DOHH2 (cell line): ENCODE measurements around the gene PLEKHJ1.

Source experiments
- H3F3A ChIP-seq: fragments of 200-600 bp; sonication (generic), shearing (Covaris generic); 2 replicates; pipeline ENCODE4 v1.6.0; 2016; ENCODE audit warnings: antibody characterized with exemption, mild to moderate bottlenecking; ENCODE audit not compliant: control insufficient read depth, insufficient read depth
- H3K27ac ChIP-seq: fragments of 200-600 bp; sonication (generic); 2 replicates; pipeline ENCODE4 v1.5.1; 2014; ENCODE audit warnings: low read depth, mild to moderate bottlenecking, low read length, moderate library complexity
- H3K27me3 ChIP-seq: fragments of 200-600 bp; sonication (generic); 2 replicates; pipeline ENCODE4 v1.6.1; 2014; ENCODE audit warnings: mild to moderate bottlenecking, low read length, mixed read lengths; ENCODE audit not compliant: control insufficient read depth
- H3K36me3 ChIP-seq: fragments of 200-600 bp; sonication (generic); 2 replicates; pipeline ENCODE4 v1.6.1; 2014; ENCODE audit warnings: mild to moderate bottlenecking, low read length, moderate library complexity, mixed read lengths; ENCODE audit not compliant: control insufficient read depth
- H3K4me1 ChIP-seq: fragments of 200-600 bp; sonication (generic); 2 replicates; pipeline ENCODE4 v1.6.1; 2014; ENCODE audit warnings: mild to moderate bottlenecking, low read length, mixed read lengths; ENCODE audit not compliant: control insufficient read depth
- H3K4me2 ChIP-seq: fragments of 200-600 bp; sonication (generic); 2 replicates; pipeline ENCODE4 v1.6.0; 2014; ENCODE audit warnings: mild to moderate bottlenecking, low read length, moderate library complexity
- H3K4me3 ChIP-seq: fragments of 200-600 bp; sonication (generic); 2 replicates; pipeline ENCODE4 v1.5.1; 2014; ENCODE audit warnings: mild to moderate bottlenecking, low read length, mixed read lengths
- H3K79me2 ChIP-seq: fragments of 200-600 bp; sonication (generic); 2 replicates; pipeline ENCODE4 v1.6.1; 2014; ENCODE audit warnings: mild to moderate bottlenecking, low read length, mixed read lengths; ENCODE audit not compliant: control insufficient read depth
- H3K9me2 ChIP-seq: fragments of 200-600 bp; sonication (generic); replicated peaks from 2 replicates; pipeline ENCODE4 v1.6.1; 2014; ENCODE audit warnings: mild to moderate bottlenecking, low read length, mixed read lengths; ENCODE audit not compliant: control insufficient read depth
- H3K9me3 ChIP-seq: fragments of 200-600 bp; sonication (generic); 2 replicates; pipeline ENCODE4 v1.6.1; 2014; ENCODE audit warnings: antibody characterized with exemption, low read length, mixed read lengths; ENCODE audit not compliant: control insufficient read depth, insufficient read depth
- H4K20me1 ChIP-seq: fragments of 200-600 bp; sonication (generic); 2 replicates; pipeline ENCODE4 v1.6.0; 2014; ENCODE audit warnings: low read depth, mild to moderate bottlenecking, antibody characterized with exemption, low read length, moderate library complexity; ENCODE audit not compliant: control insufficient read depth, insufficient read depth
- CTCF ChIP-seq: fragments of 200-600 bp; sonication (generic); IDR thresholded peaks from one replicate; pipeline ENCODE4 v1.5.1; 2014; ENCODE audit warnings: antibody characterized with exemption, mild to moderate bottlenecking, low read depth, low read length; ENCODE audit not compliant: poor library complexity, severe bottlenecking
- EZH2phosphoT487 ChIP-seq: fragments of 200-600 bp; sonication (generic); IDR thresholded peaks from 2 replicates; pipeline ENCODE4 v1.6.1; 2017; ENCODE audit warnings: borderline replicate concordance, mild to moderate bottlenecking, antibody characterized with exemption, low read length, moderate library complexity, mixed read lengths

Gene PLEKHJ1

GRCh38 chr19:2187159-2187558, 49.0 kb downstream of the PLEKHJ1 start:
- H3K27ac ChIP-seq = peak overlapping the region; percentile 95
- peaks cover 12% of the 10 kb centered on the region for H3F3A ChIP-seq
- peaks cover 92% of the 10 kb centered on the region for H3K79me2 ChIP-seq
- TF ChIP-seq EZH2phosphoT487 (no peak), CTCF (no peak)
- H3K9me2 ChIP-seq = no peaks in the 10 kb centered on the region
- H4K20me1 ChIP-seq = no peaks in the 10 kb centered on the region
- no peaks in the 10 kb centered on the region for H3K27me3 ChIP-seq
- peak overlapping the region; percentile 22 for H3K4me3 ChIP-seq
- H3K9me3 ChIP-seq = peaks cover 3% of the 10 kb centered on the region; the same call in 1 of the 2 replicates
- peaks cover 31% of the 10 kb centered on the region for H3K4me1 ChIP-seq
- H3K36me3 ChIP-seq = peaks cover 81% of the 10 kb centered on the region
- peak overlapping the region; percentile 21; the same call in 1 of the 2 replicates for H3K4me2 ChIP-seq

DNA sequence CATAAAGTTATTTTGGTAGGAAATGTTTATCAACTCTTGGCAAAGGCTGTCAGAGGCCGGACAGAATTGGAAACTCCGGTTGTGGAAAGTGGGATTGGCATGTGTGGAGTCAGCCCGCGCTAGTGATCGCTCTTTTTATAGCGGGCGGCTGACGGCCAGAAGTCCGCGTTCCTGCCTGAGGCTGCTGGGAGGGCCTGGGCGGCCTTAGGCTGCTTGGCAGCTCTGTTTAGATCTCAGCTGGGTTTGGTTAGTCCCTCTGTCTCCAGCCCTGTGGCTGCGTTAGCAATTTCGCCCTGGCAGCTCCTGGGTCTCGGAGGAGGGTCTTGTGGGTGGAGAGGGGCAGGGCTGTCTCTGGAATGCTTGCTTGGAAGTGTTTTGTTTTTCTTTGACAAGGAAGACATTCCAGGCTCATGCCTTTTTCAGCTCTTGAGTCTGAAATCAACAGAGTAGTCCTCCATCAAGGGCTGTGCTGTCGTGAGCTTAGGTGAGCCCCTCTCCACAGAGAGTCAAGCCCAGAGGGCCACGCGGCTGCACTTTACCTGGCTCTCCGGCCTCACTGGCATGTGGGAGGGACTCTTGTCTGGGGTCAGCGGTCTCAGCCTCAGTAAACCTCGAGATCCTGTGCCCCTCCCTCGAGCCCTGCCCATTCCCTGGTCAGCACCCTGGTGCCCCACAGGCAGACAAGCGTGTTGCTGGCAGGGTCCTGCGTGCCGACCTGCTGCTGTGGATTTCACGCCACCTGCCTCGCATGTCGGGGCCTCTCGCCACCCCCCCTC, 49.9 kb downstream of the PLEKHJ1 start:
- Histone ChIP-seq H3K27ac (no peak overlapping the region), H3K27me3 (no peaks in the 10 kb centered on the region), H3K9me2 (no peaks in the 10 kb centered on the region), H3K4me1 (peaks cover 32% of the 10 kb centered on the region), H3K4me3 (no peak overlapping the region), H3K36me3 (peaks cover 78% of the 10 kb centered on the region), H3F3A (peaks cover 12% of the 10 kb centered on the region), H3K79me2 (peaks cover 93% of the 10 kb centered on the region), H4K20me1 (no peaks in the 10 kb centered on the region), H3K9me3 (peaks cover 3% of the 10 kb centered on the region; the same call in 1 of the 2 replicates), H3K4me2 (no peak overlapping the region)
- TF ChIP-seq EZH2phosphoT487 (no peak), CTCF (no peak)

DNA sequence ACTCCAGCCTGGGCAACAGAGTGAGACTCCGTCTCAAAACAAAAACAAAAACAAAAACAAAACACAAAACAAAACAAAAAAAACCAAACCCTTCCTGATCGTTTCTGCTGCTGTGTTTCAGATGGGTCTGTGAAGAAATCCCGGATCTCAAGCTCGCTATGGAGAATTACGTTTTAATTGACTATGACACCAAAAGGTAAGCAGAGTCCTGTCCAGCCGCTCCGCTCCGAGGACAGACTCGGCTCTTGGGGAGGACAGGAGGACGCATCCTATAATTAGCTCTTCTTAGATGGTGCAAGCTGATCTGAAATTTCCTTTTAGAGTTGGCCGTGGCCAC, 50.4 kb downstream of the PLEKHJ1 start:
- H3F3A ChIP-seq = peaks cover 12% of the 10 kb centered on the region
- no peak overlapping the region for H3K4me2 ChIP-seq
- H3K4me3 ChIP-seq = no peak overlapping the region
- peaks cover 93% of the 10 kb centered on the region for H3K79me2 ChIP-seq
- H4K20me1 ChIP-seq = no peaks in the 10 kb centered on the region
- TF ChIP-seq CTCF (no peak), EZH2phosphoT487 (no peak)
- no peaks in the 10 kb centered on the region for H3K27me3 ChIP-seq
- H3K9me3 ChIP-seq = peaks cover 3% of the 10 kb centered on the region; the same call in 1 of the 2 replicates
- H3K9me2 ChIP-seq = no peaks in the 10 kb centered on the region
- peaks cover 32% of the 10 kb centered on the region for H3K4me1 ChIP-seq
- H3K27ac ChIP-seq = no peak overlapping the region
- H3K36me3 ChIP-seq = peaks cover 77% of the 10 kb centered on the region
